H1 (cell line): ENCODE measurements around the gene RMC1. TPM values are rescaled to one million over a fixed set of nuclear protein-coding genes. Genes with fewer than 3 reads are reported as not detected.

ENCODE experiments used
- CTCF ChIA-PET: fragments of 300-600 bp; sonication (Branson Sonifier 250); formaldehyde crosslinking; loops from one replicate; lab custom pipeline; 2021; ENCODE audit not compliant: partially characterized antibody; lab: Charles Lee
- POLR2A ChIA-PET: fragments of 300-600 bp; sonication (Branson Sonifier 250); formaldehyde crosslinking; loops from one replicate; lab custom pipeline; 2021; ENCODE audit warnings: inconsistent platforms; ENCODE audit not compliant: partially characterized antibody; lab: Charles Lee
- DNase-seq, 2 experiments: peaks; one replicate each; pipeline versions ENCODE4 v3.0.0 to v3.0.0-alpha.2; 2010 to 2022; ENCODE audit warnings: low spot score in 2 of 2, low read depth in 1 of 2, mixed read lengths in 1 of 2
- FAIRE-seq: peaks from 2 replicates; lab custom pipeline; 2011; peaks lifted over from hg19 to GRCh38; lab: Jason Lieb, UNC
- H2AFZ ChIP-seq: 2 replicates; pipeline ENCODE4 v1.8.1; 2012; ENCODE audit warnings: low read length, inconsistent platforms
- H2AK5ac ChIP-seq: 2 replicates; pipeline ENCODE4 v1.6.1; 2013; ENCODE audit warnings: low read depth, low read length
- H2BK120ac ChIP-seq: replicated peaks from 2 replicates; pipeline ENCODE3; 2013; ENCODE audit warnings: low read depth, low read length, inconsistent platforms
- H2BK12ac ChIP-seq: 2 replicates; pipeline ENCODE4 v1.6.1; 2013; ENCODE audit warnings: low read depth, low read length
- H2BK15ac ChIP-seq: 2 replicates; pipeline ENCODE4 v1.6.1; 2013; ENCODE audit warnings: low read length
- H2BK20ac ChIP-seq: 2 replicates; pipeline ENCODE4 v1.6.1; 2013; ENCODE audit warnings: low read length
- H2BK5ac ChIP-seq: 2 replicates; pipeline ENCODE4 v1.6.1; 2013; ENCODE audit warnings: low read depth, low read length
- H3K14ac ChIP-seq: 2 replicates; pipeline ENCODE4 v1.6.1; 2013; ENCODE audit warnings: inconsistent platforms; ENCODE audit not compliant: insufficient read length
- H3K18ac ChIP-seq: 2 replicates; pipeline ENCODE4 v1.6.1; 2013; ENCODE audit warnings: low read length; ENCODE audit errors: extremely low read depth
- H3K23ac ChIP-seq: 2 replicates; pipeline ENCODE4 v1.6.1; 2013; ENCODE audit warnings: inconsistent platforms; ENCODE audit not compliant: insufficient read length
- H3K23me2 ChIP-seq: 2 replicates; pipeline ENCODE4 v1.6.1; 2013; ENCODE audit warnings: low read depth, low read length
- H3K27ac ChIP-seq: 2 replicates; pipeline ENCODE4 v1.6.1; 2011; ENCODE audit warnings: low read depth, low read length, inconsistent platforms
- H3K27me3 ChIP-seq, 4 experiments: replicated peaks in 1 of 4; 1 replicate in 1 of 4; 2 replicates in 3 of 4; pipeline versions ENCODE4 v1.6.1 to v1.8.1; 2011 to 2013; ENCODE audit warnings: low read length in 3 of 4, mild to moderate bottlenecking in 3 of 4, inconsistent platforms in 2 of 4, mixed read lengths in 2 of 4, moderate library complexity in 1 of 4; ENCODE audit not compliant: control insufficient read depth in 3 of 4, insufficient read depth in 3 of 4; ENCODE audit errors: extremely low read depth in 1 of 4
- H3K36me3 ChIP-seq, 4 experiments: 2 replicates each; pipeline versions ENCODE4 v1.6.1 to v1.8.1; 2011 to 2013; ENCODE audit warnings: mild to moderate bottlenecking in 4 of 4, low read length in 3 of 4, moderate library complexity in 2 of 4, control low read depth in 1 of 4, inconsistent platforms in 1 of 4; ENCODE audit not compliant: insufficient read depth in 4 of 4, control insufficient read depth in 2 of 4
- H3K4ac ChIP-seq: replicated peaks from 2 replicates; pipeline ENCODE3; 2013; ENCODE audit warnings: low read length, low read depth, mixed read lengths, inconsistent platforms; ENCODE audit not compliant: insufficient read length
- H3K4me1 ChIP-seq, 4 experiments: replicated peaks in 1 of 4; 1 replicate in 1 of 4; 2 replicates in 3 of 4; pipeline versions ENCODE4 v1.6.1 to v1.8.1; 2011 to 2013; ENCODE audit warnings: low read length in 3 of 4, inconsistent platforms in 2 of 4, mixed read lengths in 1 of 4; ENCODE audit not compliant: insufficient read depth in 4 of 4, control insufficient read depth in 3 of 4
- H3K4me2 ChIP-seq, 2 experiments: 2 replicates each; pipeline versions ENCODE4 v1.6.1 to v1.8.1; 2011 to 2013; ENCODE audit warnings: low read depth in 2 of 2, low read length in 2 of 2, control low read depth in 1 of 2, inconsistent platforms in 1 of 2, mild to moderate bottlenecking in 1 of 2; ENCODE audit not compliant: insufficient read depth in 1 of 2
- H3K4me3 ChIP-seq, 4 experiments: fragments of 200-600, 300-600 bp in 1 of 4; sonication (generic), shearing (Covaris generic), sonication (Bioruptor Twin) in 1 of 4; 2 replicates each; pipeline versions ENCODE4 v1.5.1 to v1.8.1; 2011 to 2016; ENCODE audit warnings: low read length in 4 of 4, low read depth in 3 of 4, control low read depth in 2 of 4, inconsistent platforms in 2 of 4, mild to moderate bottlenecking in 2 of 4, mixed read lengths in 1 of 4, moderate library complexity in 1 of 4; ENCODE audit not compliant: insufficient read depth in 2 of 4; ENCODE audit errors: extremely low read depth in 1 of 4
- H3K56ac ChIP-seq: replicated peaks from 2 replicates; pipeline ENCODE3; 2013; ENCODE audit warnings: low read depth, mild to moderate bottlenecking, mixed read lengths, low read length, inconsistent platforms; ENCODE audit not compliant: insufficient read length
- H3K79me1 ChIP-seq: 2 replicates; pipeline ENCODE4 v1.6.1; 2013; ENCODE audit warnings: low read depth, low read length, control low read depth
- H3K79me2 ChIP-seq, 2 experiments: 2 replicates each; pipeline versions ENCODE4 v1.6.1 to v1.8.1; 2012 to 2013; ENCODE audit warnings: low read length in 2 of 2, mild to moderate bottlenecking in 2 of 2, inconsistent platforms in 1 of 2; ENCODE audit not compliant: insufficient read depth in 2 of 2, control insufficient read depth in 1 of 2
- H3K9ac ChIP-seq, 4 experiments: replicated peaks in 1 of 4; 1 replicate in 1 of 4; 2 replicates in 3 of 4; pipeline versions ENCODE4 v1.6.1 to v1.8.1; 2011 to 2013; ENCODE audit warnings: low read depth in 3 of 4, low read length in 3 of 4, control low read depth in 2 of 4, mild to moderate bottlenecking in 2 of 4, moderate library complexity in 2 of 4, inconsistent platforms in 1 of 4; ENCODE audit errors: extremely low read depth in 1 of 4
- H3K9me3 ChIP-seq, 2 experiments: 2 replicates each; pipeline versions ENCODE4 v1.6.1 to v1.8.1; 2012 to 2013; ENCODE audit warnings: mild to moderate bottlenecking in 2 of 2, moderate library complexity in 2 of 2, control low read depth in 1 of 2, inconsistent platforms in 1 of 2, low read depth in 1 of 2, low read length in 1 of 2, mixed read lengths in 1 of 2; ENCODE audit not compliant: insufficient read depth in 2 of 2
- H4K20me1 ChIP-seq, 2 experiments: replicated peaks in 1 of 2; 2 replicates each; pipeline versions ENCODE3 to v1.8.1; 2011 to 2013; ENCODE audit warnings: inconsistent platforms in 2 of 2, low read length in 2 of 2, mild to moderate bottlenecking in 1 of 2; ENCODE audit not compliant: insufficient read depth in 2 of 2, control insufficient read depth in 1 of 2
- H4K5ac ChIP-seq: 2 replicates; pipeline ENCODE4 v1.6.1; 2013; ENCODE audit warnings: low read length, low read depth, mixed read lengths, inconsistent platforms; ENCODE audit not compliant: insufficient read length
- H4K8ac ChIP-seq: 2 replicates; pipeline ENCODE4 v1.8.0; 2013; ENCODE audit warnings: mild to moderate bottlenecking, moderate library complexity, low read length, inconsistent platforms; ENCODE audit not compliant: insufficient read depth; ENCODE audit errors: extremely low read depth
- H4K91ac ChIP-seq: replicated peaks from 2 replicates; pipeline ENCODE3; 2013; ENCODE audit warnings: low read length, mixed read lengths, inconsistent platforms; ENCODE audit not compliant: insufficient read length
- E2F6 ChIP-seq: IDR thresholded peaks from 2 replicates; pipeline ENCODE4 v1.6.1; 2012; ENCODE audit warnings: inconsistent platforms
- FOSL1 ChIP-seq: IDR thresholded peaks from 2 replicates; pipeline ENCODE4 v1.6.1; 2011; ENCODE audit warnings: mild to moderate bottlenecking, low read depth, low read length, moderate library complexity; ENCODE audit not compliant: insufficient read depth
- RAD21 ChIP-seq, 2 experiments: IDR thresholded peaks in 1 of 2; conservative IDR thresholded peaks in 1 of 2; 2 replicates each; pipeline ENCODE4 v1.6.1; 2011; ENCODE audit warnings: low read depth in 2 of 2, low read length in 2 of 2, improper control_type of control experiment in 1 of 2, inconsistent platforms in 1 of 2, mild to moderate bottlenecking in 1 of 2, moderate library complexity in 1 of 2
- WGBS, 2 experiments: shearing (Covaris generic) in 1 of 2; methylation state at CpG; one replicate each; pipeline versions ENCODE4 v1.1.6 to v1.1.7; 2013 to 2015; ENCODE audit warnings: low lambda C conversion rate in 2 of 2, mixed read lengths in 2 of 2, inconsistent platforms in 1 of 2, low coverage in 1 of 2, missing lambda C conversion rate in 1 of 2; ENCODE audit not compliant: insufficient replicate concordance in 2 of 2, insufficient coverage in 1 of 2, insufficient read length in 1 of 2; ENCODE audit errors: extremely low coverage in 1 of 2, missing lambda C conversion rate in 1 of 2; 5-methylcytosine and 5-hydroxymethylcytosine counted together
- polyA plus RNA-seq, 7 experiments: library from polyadenylated mRNA; depleted of rRNA in 3 of 7; stranded (reverse) in 5 of 7; unstranded in 2 of 7; fragments of >200 nt in 5 of 7; fragments of 200-250 nt in 2 of 7; gene quantifications; 1 replicate in 5 of 7; 2 replicates in 1 of 7; 4 replicates in 1 of 7; pipeline versions ENCODE4 v1.2.1 to v1.2.3, GENCODE V29; 2011 to 2013; ENCODE audit warnings: missing spikeins in 2 of 7, mixed read lengths in 2 of 7
- total RNA-seq: library from RNA; stranded (reverse); fragmentation: NEBNext Ultra II Directional; extraction: Animal tissue kit (Norgen Biotek cat#: 25700); gene quantifications from 2 replicates; pipeline ENCODE4 v1.2.1, GENCODE V29; 2021

RMC1 gene
- total and polyA plus RNA-seq, 2 of the 8 experiments (the other 6 are each of a cell fraction or from before 2014, with no cell fraction given): 16.4 to 20.1 TPM

DNA sequence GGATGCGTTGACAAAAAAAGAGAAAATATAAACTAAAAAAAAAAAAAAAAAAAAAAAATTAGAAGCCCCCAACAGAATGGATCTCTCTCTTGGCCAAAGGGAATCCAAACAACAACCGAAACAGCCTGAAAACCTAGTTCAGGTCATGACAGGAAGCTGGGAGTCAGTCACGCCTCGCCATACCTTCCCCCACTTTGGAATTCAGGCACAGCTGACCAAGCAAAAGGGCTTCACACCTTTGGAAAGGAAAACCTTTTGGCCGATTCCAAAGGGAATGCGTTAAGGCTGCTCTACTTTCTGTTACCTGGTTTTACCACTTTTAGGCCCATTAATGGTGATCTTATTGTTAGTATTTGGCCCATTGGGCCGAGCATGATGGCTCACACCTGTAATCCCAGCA is 17.9 kb upstream of the RMC1 start:
- no peak overlapping the region for H3K23ac ChIP-seq
- no peak overlapping the region for H4K5ac ChIP-seq
- no peaks in the 10 kb centered on the region for H3K4me1 ChIP-seq
- no peak for FAIRE-seq
- H2BK20ac ChIP-seq: no peak overlapping the region
- no peak overlapping the region for H2BK120ac ChIP-seq
- H4K20me1 ChIP-seq: no peaks in the 10 kb centered on the region
- no peak overlapping the region for H2AK5ac ChIP-seq
- POLR2A ChIA-PET: interaction anchor here (1.0 kb wide), 1 partner anchor 11 kb away, joined by 3 read pairs; no protein-coding TSS in a partner anchor
- no peak overlapping the region for H2BK5ac ChIP-seq
- no peaks in the 10 kb centered on the region for H3K9me3 ChIP-seq
- H3K4ac ChIP-seq: no peak overlapping the region
- no peak overlapping the region for H3K4me3 ChIP-seq
- H3K18ac ChIP-seq: no peak overlapping the region; the same call in 1 of the 2 replicates
- no peaks in the 10 kb centered on the region for H3K27me3 ChIP-seq
- CTCF ChIA-PET: interaction anchor here (0.6 to 2.6 kb wide), 4 partner anchors 11 to 134 kb away, joined by 3 to 14 read pairs (median 4); no protein-coding TSS in a partner anchor
- H3K56ac ChIP-seq: no peak overlapping the region
- no peak for TF ChIP-seq FOSL1
- TF ChIP-seq E2F6: peak; percentile 54; the same call in 1 of the 2 replicates
- no peak for TF ChIP-seq RAD21 (IDR thresholded peaks at IDR 0.05 in 1 of 2, conservative IDR thresholded peaks at IDR 0.05 in 1 of 2; ENCODE audit: low read depth in 2 of 2, low read length in 2 of 2)
- DNase-seq: no peak
- no peak overlapping the region for H3K14ac ChIP-seq
- H3K36me3 ChIP-seq: peaks cover 0 to 12% (median 1%) of the 10 kb centered on the region in 4 experiments; a peak in 4 of 8 replicates
- no peaks in the 10 kb centered on the region for H3K23me2 ChIP-seq
- H2AFZ ChIP-seq: no peak overlapping the region
- no peak overlapping the region for H4K8ac ChIP-seq
- no peaks in the 10 kb centered on the region for H3K79me1 ChIP-seq
- no peak overlapping the region for H4K91ac ChIP-seq
- no peak overlapping the region for H3K27ac ChIP-seq
- H3K79me2 ChIP-seq: no peaks in the 10 kb centered on the region
- 90% methylated on average over 7 of the region's 7 CpGs; no CpG with 5 or more reads in 1 of the 2 experiments for WGBS, 2 experiments
- H2BK12ac ChIP-seq: no peak overlapping the region; the same call in 1 of the 2 replicates
- no peak overlapping the region for H3K9ac ChIP-seq
- no peak overlapping the region for H2BK15ac ChIP-seq
- H3K4me2 ChIP-seq: no peak overlapping the region
